ENCODE measurements around the gene KIF23.

DNA sequence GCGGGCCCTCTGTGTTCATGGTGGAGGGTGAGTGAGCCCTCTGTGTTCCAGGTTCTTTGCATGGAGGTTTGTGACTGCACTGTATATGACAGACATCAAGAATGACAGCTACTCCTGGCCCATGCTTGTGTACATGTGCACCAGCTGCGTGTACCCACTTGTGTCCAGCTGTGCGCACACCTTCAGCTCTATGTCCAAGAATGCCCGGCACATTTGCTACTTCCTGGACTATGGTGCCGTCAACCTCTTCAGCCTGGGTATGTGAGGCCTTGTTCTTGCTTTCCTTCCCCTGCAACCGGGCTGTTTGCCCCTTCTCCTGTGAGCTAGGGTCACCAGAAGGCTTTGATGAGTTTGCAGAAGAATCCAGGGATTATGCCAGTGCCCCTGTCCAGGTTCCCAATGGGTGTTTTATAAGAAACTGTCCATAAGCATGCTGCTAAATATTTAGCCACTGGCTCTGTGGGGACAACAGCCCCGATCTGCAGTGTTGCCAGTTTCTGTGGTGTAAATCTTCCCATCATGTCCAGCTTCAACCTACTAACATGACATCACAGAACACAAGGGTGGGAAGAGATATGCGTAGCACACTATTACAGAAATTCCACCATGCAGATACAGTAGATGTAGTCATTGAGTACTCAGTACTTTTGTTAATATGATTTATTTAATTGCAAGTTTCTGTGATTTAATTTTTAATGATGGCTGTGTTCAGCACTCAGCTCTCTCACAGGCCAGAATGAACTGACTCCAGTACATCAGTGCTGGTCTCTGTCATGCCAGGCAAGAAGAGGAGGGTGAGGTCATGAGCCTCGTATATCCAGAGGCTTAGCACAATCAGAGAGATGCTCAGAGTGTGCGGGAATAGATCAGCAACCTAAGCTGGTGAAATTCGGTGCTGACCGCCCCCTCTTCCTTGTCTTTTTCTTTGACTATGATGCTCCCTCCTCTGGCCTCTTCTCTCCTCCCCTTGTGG lies 29.2 kb upstream of the KIF23 start:
- TF ChIP-seq, protein P1, sequence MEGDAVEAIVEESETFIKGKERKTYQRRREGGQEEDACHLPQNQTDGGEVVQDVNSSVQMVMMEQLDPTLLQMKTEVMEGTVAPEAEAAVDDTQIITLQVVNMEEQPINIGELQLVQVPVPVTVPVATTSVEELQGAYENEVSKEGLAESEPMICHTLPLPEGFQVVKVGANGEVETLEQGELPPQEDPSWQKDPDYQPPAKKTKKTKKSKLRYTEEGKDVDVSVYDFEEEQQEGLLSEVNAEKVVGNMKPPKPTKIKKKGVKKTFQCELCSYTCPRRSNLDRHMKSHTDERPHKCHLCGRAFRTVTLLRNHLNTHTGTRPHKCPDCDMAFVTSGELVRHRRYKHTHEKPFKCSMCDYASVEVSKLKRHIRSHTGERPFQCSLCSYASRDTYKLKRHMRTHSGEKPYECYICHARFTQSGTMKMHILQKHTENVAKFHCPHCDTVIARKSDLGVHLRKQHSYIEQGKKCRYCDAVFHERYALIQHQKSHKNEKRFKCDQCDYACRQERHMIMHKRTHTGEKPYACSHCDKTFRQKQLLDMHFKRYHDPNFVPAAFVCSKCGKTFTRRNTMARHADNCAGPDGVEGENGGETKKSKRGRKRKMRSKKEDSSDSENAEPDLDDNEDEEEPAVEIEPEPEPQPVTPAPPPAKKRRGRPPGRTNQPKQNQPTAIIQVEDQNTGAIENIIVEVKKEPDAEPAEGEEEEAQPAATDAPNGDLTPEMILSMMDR (IDR thresholded peaks at IDR 0.05), result no peak
- no peak for TF ChIP-seq POLR2AphosphoS5 (IDR thresholded peaks at IDR 0.05)
- TF ChIP-seq POLR2A (IDR thresholded peaks at IDR 0.05), result no peak
- no peak for TF ChIP-seq EP300 (IDR thresholded peaks at IDR 0.05; ENCODE audit: low read depth)

Data from transverse colon (tissue), 4 donors.